Astrocyte (in vitro differentiated cells and primary cell): ENCODE data around the gene IGFBP7. TPM values are rescaled to one million over a fixed set of nuclear protein-coding genes. Genes with fewer than 3 reads are reported as not detected.
A peak's percentile ranks its signal among the peaks of the same experiment; 100 is the strongest.

Experiments used
- DNase-seq: peaks from one replicate; pipeline ENCODE4 v3.0.0-alpha.2; 2010; ENCODE audit warnings: low read depth
- FAIRE-seq: peaks from 2 replicates; lab custom pipeline; 2011; peaks lifted over from hg19 to GRCh38; lab: Jason Lieb, UNC
- H2AFZ ChIP-seq: 2 replicates; pipeline ENCODE4 v1.6.0; 2012; ENCODE audit warnings: low read depth, low read length, inconsistent platforms
- H3K27ac ChIP-seq: 2 replicates; pipeline ENCODE4 v1.5.1; 2011; ENCODE audit warnings: low read depth, low read length, inconsistent platforms
- H3K27me3 ChIP-seq: 2 replicates; pipeline ENCODE4 v1.6.0; 2011; ENCODE audit warnings: low read length, inconsistent platforms; ENCODE audit not compliant: insufficient read depth
- H3K36me3 ChIP-seq: 2 replicates; pipeline ENCODE4 v1.5.1; 2011; ENCODE audit warnings: low read length, inconsistent platforms; ENCODE audit not compliant: insufficient read depth
- H3K4me1 ChIP-seq: 2 replicates; pipeline ENCODE4 v1.5.1; 2011; ENCODE audit warnings: low read length, inconsistent platforms; ENCODE audit not compliant: insufficient read depth
- H3K4me2 ChIP-seq: 2 replicates; pipeline ENCODE4 v1.6.0; 2012; ENCODE audit warnings: low read length, inconsistent platforms
- H3K4me3 ChIP-seq: 2 replicates; pipeline ENCODE4 v1.5.1; 2011; ENCODE audit warnings: low read depth, mild to moderate bottlenecking, low read length, inconsistent platforms; ENCODE audit not compliant: insufficient read depth
- H3K79me2 ChIP-seq: 2 replicates; pipeline ENCODE4 v1.6.0; 2012; ENCODE audit warnings: mild to moderate bottlenecking, low read length, inconsistent platforms; ENCODE audit not compliant: insufficient read depth
- H3K9ac ChIP-seq: 2 replicates; pipeline ENCODE4 v1.6.0; 2012; ENCODE audit warnings: mild to moderate bottlenecking, low read length, inconsistent platforms
- H3K9me3 ChIP-seq: 2 replicates; pipeline ENCODE4 v1.5.1; 2012; ENCODE audit warnings: low read depth, mild to moderate bottlenecking, low read length, inconsistent platforms; ENCODE audit not compliant: insufficient read depth
- H4K20me1 ChIP-seq: 2 replicates; pipeline ENCODE4 v1.6.0; 2012; ENCODE audit warnings: low read length, inconsistent platforms; ENCODE audit not compliant: insufficient read depth
- H3K27ac Mint-ChIP-seq: one replicate; pipeline ENCODE4 v1.8.0; 2021; ENCODE audit warnings: mild to moderate bottlenecking, mixed read lengths; ENCODE audit not compliant: unreplicated experiment
- H3K27me3 Mint-ChIP-seq: one replicate; pipeline ENCODE4 v1.8.0; 2021; ENCODE audit warnings: low read depth, mixed read lengths; ENCODE audit not compliant: unreplicated experiment
- H3K36me3 Mint-ChIP-seq: one replicate; pipeline ENCODE4 v1.8.0; 2021; ENCODE audit warnings: low read depth, mixed read lengths; ENCODE audit not compliant: unreplicated experiment
- H3K4me1 Mint-ChIP-seq: one replicate; pipeline ENCODE4 v1.8.0; 2021; ENCODE audit warnings: low read depth, mixed read lengths; ENCODE audit not compliant: unreplicated experiment
- H3K4me3 Mint-ChIP-seq: one replicate; pipeline ENCODE4 v1.8.0; 2021; ENCODE audit warnings: mild to moderate bottlenecking, moderate library complexity, mixed read lengths; ENCODE audit not compliant: unreplicated experiment
- H3K9me3 Mint-ChIP-seq: one replicate; pipeline ENCODE4 v1.8.0; 2021; ENCODE audit warnings: mild to moderate bottlenecking, mixed read lengths; ENCODE audit not compliant: unreplicated experiment
- CTCF ChIP-seq: IDR thresholded peaks from 2 replicates; pipeline ENCODE4 v1.5.1; 2011; ENCODE audit warnings: low read depth, mild to moderate bottlenecking, inconsistent platforms, low read length, moderate library complexity; ENCODE audit not compliant: insufficient read depth
- EZH2 ChIP-seq: IDR thresholded peaks from 2 replicates; pipeline ENCODE4 v1.6.1; 2012; ENCODE audit warnings: mild to moderate bottlenecking, low read length, inconsistent platforms; ENCODE audit not compliant: insufficient read depth
- total RNA-seq: library from RNA; stranded (reverse); gene quantifications from 2 replicates; pipeline ENCODE4 v1.2.1, GENCODE V29; 2021

IGFBP7 gene
- total RNA-seq, 1 donor from 2014 or later: 930 TPM

- peak; percentile 86 for DNase-seq
- peak overlapping the region; percentile 35 for H3K4me2 ChIP-seq
Measured at GRCh38 chr4:57074744-57075143, 35.4 kb downstream of the IGFBP7 start.

GRCh38 chr4:57073559-57073958, 36.6 kb downstream of the IGFBP7 start:
- Histone ChIP-seq H3K79me2 (peaks cover 90% of the 10 kb centered on the region), H3K4me1 (peaks cover 52% of the 10 kb centered on the region), H2AFZ (no peak overlapping the region), H3K4me3 (no peak overlapping the region), H3K9me3 (no peaks in the 10 kb centered on the region), H3K9ac (no peak overlapping the region), H3K27ac (peak overlapping the region; percentile 9), H3K36me3 (peaks cover 9% of the 10 kb centered on the region), H3K4me2 (no peak overlapping the region), H4K20me1 (peaks cover 6% of the 10 kb centered on the region), H3K27me3 (no peaks in the 10 kb centered on the region)
- Mint-ChIP-seq H3K4me3 (no peak overlapping the region), H3K27me3 (no peaks in the 10 kb centered on the region), H3K9me3 (peaks cover 2% of the 10 kb centered on the region), H3K27ac (no peak overlapping the region), H3K4me1 (peaks cover 57% of the 10 kb centered on the region), H3K36me3 (peaks cover 39% of the 10 kb centered on the region)
- FAIRE-seq (no peak), DNase-seq (no peak)
- TF ChIP-seq CTCF (no peak), EZH2 (no peak)

More at GRCh38 chr4:57074744-57075143, 35.4 kb downstream of the IGFBP7 start:
- H3K4me1 ChIP-seq: peaks cover 60% of the 10 kb centered on the region
- TF ChIP-seq CTCF (no peak), EZH2 (no peak)
- no peak overlapping the region for H3K4me3 ChIP-seq
- H2AFZ ChIP-seq: no peak overlapping the region
- peaks cover 6% of the 10 kb centered on the region for H4K20me1 ChIP-seq
- H3K9ac ChIP-seq: peak overlapping the region; percentile 39
- peaks cover 80% of the 10 kb centered on the region for H3K79me2 ChIP-seq
- H3K9me3 ChIP-seq: no peaks in the 10 kb centered on the region
- peaks cover 2% of the 10 kb centered on the region for H3K9me3 Mint-ChIP-seq
- FAIRE-seq: peak; percentile 94
- no peaks in the 10 kb centered on the region for H3K27me3 ChIP-seq
- H3K4me3 Mint-ChIP-seq: no peak overlapping the region
- H3K4me1 Mint-ChIP-seq: peaks cover 63% of the 10 kb centered on the region
- H3K36me3 ChIP-seq: peaks cover 9% of the 10 kb centered on the region
- peak overlapping the region; percentile 52 for H3K27ac ChIP-seq
- peaks cover 30% of the 10 kb centered on the region for H3K36me3 Mint-ChIP-seq
- peak overlapping the region; percentile 79 for H3K27ac Mint-ChIP-seq
- no peaks in the 10 kb centered on the region for H3K27me3 Mint-ChIP-seq

- Histone ChIP-seq H4K20me1 (peaks cover 6% of the 10 kb centered on the region), H3K4me3 (no peak overlapping the region), H2AFZ (no peak overlapping the region), H3K4me2 (no peak overlapping the region), H3K9me3 (no peaks in the 10 kb centered on the region), H3K4me1 (peaks cover 45% of the 10 kb centered on the region), H3K27ac (peak overlapping the region; percentile 25), H3K36me3 (peaks cover 9% of the 10 kb centered on the region), H3K79me2 (peaks cover 89% of the 10 kb centered on the region), H3K27me3 (no peaks in the 10 kb centered on the region), H3K9ac (no peak overlapping the region)
- H3K27ac Mint-ChIP-seq: peak overlapping the region; percentile 4
- FAIRE-seq (no peak), DNase-seq (peak; percentile 55)
- TF ChIP-seq CTCF (no peak), EZH2 (no peak)
- H3K36me3 Mint-ChIP-seq: peaks cover 41% of the 10 kb centered on the region
- no peak overlapping the region for H3K4me3 Mint-ChIP-seq
- H3K27me3 Mint-ChIP-seq: no peaks in the 10 kb centered on the region
- H3K4me1 Mint-ChIP-seq: peaks cover 44% of the 10 kb centered on the region
- peaks cover 2% of the 10 kb centered on the region for H3K9me3 Mint-ChIP-seq
Measured at GRCh38 chr4:57071326-57071725, 38.9 kb downstream of the IGFBP7 start.
